ENCODE results near the gene FXR2. TPM values are rescaled to one million over a fixed set of nuclear protein-coding genes. Genes with fewer than 3 reads are reported as not detected.

The FXR2 gene
- total and polyA plus RNA-seq, 9 of the 15 experiments (the other 6 are each of a cell fraction or from before 2014, with no cell fraction given), result 2.0 to 49.3 (median 24.5) TPM

DNA sequence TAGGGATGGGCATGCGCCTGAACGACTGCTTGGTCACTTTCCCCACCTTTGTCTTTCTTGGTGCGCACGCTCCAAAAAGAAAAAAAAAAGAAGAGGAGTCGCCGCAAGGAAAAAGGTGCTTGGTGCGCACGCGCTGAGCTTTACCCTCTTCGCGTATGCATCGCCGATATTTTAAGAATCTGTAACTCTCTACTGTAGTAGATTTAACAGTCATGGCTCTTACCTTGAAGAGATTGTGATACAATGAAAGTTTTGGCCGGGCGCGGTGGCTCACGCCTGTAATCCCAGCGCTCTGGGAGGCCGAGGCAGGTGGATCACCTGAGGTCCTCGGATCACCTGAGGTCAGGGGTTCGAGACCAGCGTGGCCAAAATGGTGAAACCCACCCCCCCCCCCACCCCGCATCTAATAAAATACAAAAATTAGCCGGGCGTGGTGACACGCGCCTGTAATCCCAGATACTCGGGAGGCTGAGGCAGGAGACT is 609 bp upstream of the FXR2 start (continued):
- TF ChIP-seq, protein P1, sequence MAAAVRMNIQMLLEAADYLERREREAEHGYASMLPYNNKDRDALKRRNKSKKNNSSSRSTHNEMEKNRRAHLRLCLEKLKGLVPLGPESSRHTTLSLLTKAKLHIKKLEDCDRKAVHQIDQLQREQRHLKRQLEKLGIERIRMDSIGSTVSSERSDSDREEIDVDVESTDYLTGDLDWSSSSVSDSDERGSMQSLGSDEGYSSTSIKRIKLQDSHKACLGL (CRISPR knock-in tag; IDR thresholded peaks at IDR 0.05; ENCODE audit: borderline replicate concordance, poor library complexity, severe bottlenecking), result no peak
- TF ChIP-seq, protein P2, sequence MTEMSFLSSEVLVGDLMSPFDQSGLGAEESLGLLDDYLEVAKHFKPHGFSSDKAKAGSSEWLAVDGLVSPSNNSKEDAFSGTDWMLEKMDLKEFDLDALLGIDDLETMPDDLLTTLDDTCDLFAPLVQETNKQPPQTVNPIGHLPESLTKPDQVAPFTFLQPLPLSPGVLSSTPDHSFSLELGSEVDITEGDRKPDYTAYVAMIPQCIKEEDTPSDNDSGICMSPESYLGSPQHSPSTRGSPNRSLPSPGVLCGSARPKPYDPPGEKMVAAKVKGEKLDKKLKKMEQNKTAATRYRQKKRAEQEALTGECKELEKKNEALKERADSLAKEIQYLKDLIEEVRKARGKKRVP (CRISPR knock-in tag; IDR thresholded peaks at IDR 0.05), result no peak
- TF ChIP-seq, protein P3, sequence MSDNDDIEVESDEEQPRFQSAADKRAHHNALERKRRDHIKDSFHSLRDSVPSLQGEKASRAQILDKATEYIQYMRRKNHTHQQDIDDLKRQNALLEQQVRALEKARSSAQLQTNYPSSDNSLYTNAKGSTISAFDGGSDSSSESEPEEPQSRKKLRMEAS (CRISPR knock-in tag; IDR thresholded peaks at IDR 0.05), result peak; percentile 61
- no peak for TF ChIP-seq BHLHE40 (IDR thresholded peaks at IDR 0.05; ENCODE audit: low read length)
- no peak for TF ChIP-seq PURB (CRISPR knock-in tag; IDR thresholded peaks at IDR 0.05; ENCODE audit: low read depth)
- no peak for TF ChIP-seq RCOR1 (IDR thresholded peaks at IDR 0.05; ENCODE audit: borderline replicate concordance in 1 of 2, low read depth in 2 of 2, low read length in 2 of 2)
- TF ChIP-seq SMAD3 (CRISPR knock-in tag; conservative IDR thresholded peaks at IDR 0.05), result no peak
- peak; percentile 96 for TF ChIP-seq ZBTB2 (IDR thresholded peaks at IDR 0.05)
- no peak for TF ChIP-seq ZNF263 (CRISPR knock-in tag; IDR thresholded peaks at IDR 0.05; ENCODE audit: borderline replicate concordance)
- no peak for TF ChIP-seq RERE (CRISPR knock-in tag; IDR thresholded peaks at IDR 0.05; ENCODE audit: borderline replicate concordance)
- no peak for TF ChIP-seq ARHGAP35 (IDR thresholded peaks at IDR 0.05; ENCODE audit: partially characterized antibody)
- TF ChIP-seq CHD4 (IDR thresholded peaks at IDR 0.05; ENCODE audit: insufficient read depth, insufficient replicate concordance, low read depth, low read length, poor library complexity, severe bottlenecking), result no peak

Measured in K562 (cell line).